ENCODE measurements around the gene LYPD6. TPM values are rescaled to one million over a fixed set of nuclear protein-coding genes. Genes with fewer than 3 reads are reported as not detected.

The LYPD6 gene
- total RNA-seq, 4 donors from 2014 or later, result 0.45 to 1.9 (median 0.93) TPM; not detected in 1

GRCh38 chr2:149357058-149357457 is 26.7 kb downstream of the LYPD6 start:
- TF ChIP-seq EP300 (IDR thresholded peaks at IDR 0.05) (no peak), CTCF (IDR thresholded peaks at IDR 0.05) (no peak), POLR2AphosphoS5 (IDR thresholded peaks at IDR 0.05) (no peak), POLR2A (IDR thresholded peaks at IDR 0.05) (no peak)
- Histone ChIP-seq H3K27me3 (no peaks in the 10 kb centered on the region), H3K4me1 (no peaks in the 10 kb centered on the region), H3K9me3 (no peaks in the 10 kb centered on the region), H3K4me3 (no peak overlapping the region), H3K36me3 (no peaks in the 10 kb centered on the region), H3K27ac (no peak overlapping the region)
- DNase-seq (ENCODE audit: low spot score in 2 of 2), result no peak

- H3K4me3 ChIP-seq, result no peak overlapping the region
- H3K36me3 ChIP-seq, result no peaks in the 10 kb centered on the region
- peaks cover 2% of the 10 kb centered on the region for H3K4me1 ChIP-seq
- H3K9me3 ChIP-seq, result no peaks in the 10 kb centered on the region
- no peak overlapping the region for H3K27ac ChIP-seq
- no peak for TF ChIP-seq POLR2AphosphoS5 (IDR thresholded peaks at IDR 0.05)
- TF ChIP-seq CTCF (IDR thresholded peaks at IDR 0.05), result no peak
- TF ChIP-seq POLR2A (IDR thresholded peaks at IDR 0.05), result no peak
- no peak for TF ChIP-seq EP300 (IDR thresholded peaks at IDR 0.05)
- DNase-seq (ENCODE audit: low spot score in 2 of 2), result no peak
- 58% methylated on average over 1 of the region's 1 CpG for WGBS
- no peaks in the 10 kb centered on the region for H3K27me3 ChIP-seq
Observed at GRCh38 chr2:149360106-149360505, 29.7 kb downstream of the LYPD6 start.

DNA sequence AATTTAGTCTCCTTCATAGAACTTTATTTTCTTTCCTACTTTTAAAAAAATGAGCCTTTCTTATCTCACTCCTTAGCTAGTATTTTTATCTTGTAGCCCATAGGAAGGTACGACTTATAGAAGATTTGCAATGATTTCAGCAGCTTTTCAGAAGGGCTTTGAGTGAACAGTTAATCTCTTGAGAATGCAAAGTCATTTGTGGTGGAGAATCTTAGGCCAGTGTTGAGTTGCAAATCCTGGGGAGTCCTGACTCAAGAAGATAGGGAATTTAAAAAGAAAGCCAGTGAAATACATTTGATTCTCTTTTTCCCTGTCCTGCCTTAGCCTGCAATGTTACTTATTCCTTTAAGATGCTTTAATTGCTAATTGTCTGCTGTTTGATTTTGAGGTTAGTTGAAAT is 33.6 kb downstream of the LYPD6 start:
- H3K36me3 ChIP-seq, result no peaks in the 10 kb centered on the region
- DNase-seq (ENCODE audit: low spot score in 2 of 2), result no peak
- no peak overlapping the region for H3K4me3 ChIP-seq
- no peaks in the 10 kb centered on the region for H3K9me3 ChIP-seq
- no peak for TF ChIP-seq POLR2AphosphoS5 (IDR thresholded peaks at IDR 0.05)
- no peak for TF ChIP-seq EP300 (IDR thresholded peaks at IDR 0.05)
- TF ChIP-seq POLR2A (IDR thresholded peaks at IDR 0.05), result no peak
- no peak for TF ChIP-seq CTCF (IDR thresholded peaks at IDR 0.05)
- H3K27me3 ChIP-seq, result no peaks in the 10 kb centered on the region
- 76% methylated on average over 1 of the region's 1 CpG for WGBS
- H3K4me1 ChIP-seq, result peaks cover 10% of the 10 kb centered on the region
- H3K27ac ChIP-seq, result no peak overlapping the region

- TF ChIP-seq EP300 (IDR thresholded peaks at IDR 0.05) (no peak), POLR2A (IDR thresholded peaks at IDR 0.05) (no peak), CTCF (IDR thresholded peaks at IDR 0.05) (no peak), POLR2AphosphoS5 (IDR thresholded peaks at IDR 0.05) (no peak)
- Histone ChIP-seq H3K27me3 (no peaks in the 10 kb centered on the region), H3K9me3 (no peaks in the 10 kb centered on the region), H3K4me1 (peaks cover 10% of the 10 kb centered on the region), H3K4me3 (no peak overlapping the region), H3K36me3 (no peaks in the 10 kb centered on the region), H3K27ac (no peak overlapping the region)
- DNase-seq (ENCODE audit: low spot score in 2 of 2), result no peak
Observed at GRCh38 chr2:149364839-149365238, 34.5 kb downstream of the LYPD6 start.

DNA sequence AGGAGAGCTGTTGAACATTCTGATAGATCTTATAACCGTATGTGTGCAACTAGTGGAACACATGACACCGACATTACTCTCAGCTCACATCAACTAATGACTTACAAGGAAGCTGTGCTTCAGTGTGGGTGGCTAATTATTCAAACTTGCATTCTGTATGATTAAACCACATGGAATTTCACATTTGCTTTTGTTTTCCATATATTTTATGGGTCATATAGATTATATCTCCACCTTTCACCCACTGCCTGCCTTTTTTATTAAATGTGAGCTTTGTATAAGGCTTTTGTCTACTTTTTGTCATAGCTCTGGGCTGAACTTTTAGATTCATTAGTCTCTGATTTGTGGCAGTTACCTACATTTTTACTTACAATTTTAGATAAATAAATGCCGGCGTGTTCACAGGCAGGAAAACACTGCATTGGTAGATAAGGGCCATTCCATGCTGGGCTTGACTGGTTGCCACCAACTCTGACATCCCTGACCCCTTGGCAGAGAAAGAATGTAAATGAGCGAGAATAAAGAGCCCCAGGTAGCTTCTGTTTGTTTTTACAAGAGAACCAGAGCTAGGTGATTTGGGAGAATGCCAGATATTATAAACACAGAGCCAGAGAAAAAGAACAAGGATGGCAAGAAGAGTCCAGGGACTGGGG is 35.7 kb downstream of the LYPD6 start:
- Histone ChIP-seq H3K9me3 (no peaks in the 10 kb centered on the region), H3K27ac (no peak overlapping the region), H3K4me3 (no peak overlapping the region), H3K4me1 (peaks cover 10% of the 10 kb centered on the region), H3K36me3 (no peaks in the 10 kb centered on the region), H3K27me3 (no peaks in the 10 kb centered on the region)
- 39% methylated on average over 5 of the region's 5 CpGs for WGBS
- TF ChIP-seq EP300 (IDR thresholded peaks at IDR 0.05) (no peak), POLR2AphosphoS5 (IDR thresholded peaks at IDR 0.05) (no peak), POLR2A (IDR thresholded peaks at IDR 0.05) (no peak), CTCF (IDR thresholded peaks at IDR 0.05) (no peak)
- no peak for DNase-seq (ENCODE audit: low spot score in 2 of 2)
